ENCODE results near the gene MLLT3. TPM values are rescaled to one million over a fixed set of nuclear protein-coding genes. Genes with fewer than 3 reads are reported as not detected.
A peak's percentile ranks its signal among the peaks of the same experiment; 100 is the strongest.

The MLLT3 gene
- total RNA-seq, 2 experiments from 2014 or later = 70.2 to 74.7 TPM

GRCh38 chr9:20623021-20623747 lies 885 bp upstream of the MLLT3 start:
- H3K27ac Mint-ChIP-seq = peak overlapping the region; percentile 97
- no peaks in the 10 kb centered on the region for H3K27me3 Mint-ChIP-seq
- peaks cover 28% of the 10 kb centered on the region for H3K36me3 Mint-ChIP-seq (ENCODE audit: low read depth)
- H3K4me1 Mint-ChIP-seq = peaks cover 40% of the 10 kb centered on the region
- CTCF ChIA-PET = interaction anchor here (1.0 to 2.0 kb wide), 6 partner anchors 11 to 318 kb away, joined by 3 to 14 read pairs (median 4); no protein-coding TSS in a partner anchor
- POLR2A ChIA-PET = interaction anchor here (0.6 to 1.8 kb wide), 5 partner anchors 19 to 624 kb away, joined by 3 read pairs; no protein-coding TSS in a partner anchor
- H3K9me3 Mint-ChIP-seq = no peaks in the 10 kb centered on the region
- DNase-seq = peak; percentile 72
- peak overlapping the region; percentile 89 for H3K4me3 Mint-ChIP-seq

DNA sequence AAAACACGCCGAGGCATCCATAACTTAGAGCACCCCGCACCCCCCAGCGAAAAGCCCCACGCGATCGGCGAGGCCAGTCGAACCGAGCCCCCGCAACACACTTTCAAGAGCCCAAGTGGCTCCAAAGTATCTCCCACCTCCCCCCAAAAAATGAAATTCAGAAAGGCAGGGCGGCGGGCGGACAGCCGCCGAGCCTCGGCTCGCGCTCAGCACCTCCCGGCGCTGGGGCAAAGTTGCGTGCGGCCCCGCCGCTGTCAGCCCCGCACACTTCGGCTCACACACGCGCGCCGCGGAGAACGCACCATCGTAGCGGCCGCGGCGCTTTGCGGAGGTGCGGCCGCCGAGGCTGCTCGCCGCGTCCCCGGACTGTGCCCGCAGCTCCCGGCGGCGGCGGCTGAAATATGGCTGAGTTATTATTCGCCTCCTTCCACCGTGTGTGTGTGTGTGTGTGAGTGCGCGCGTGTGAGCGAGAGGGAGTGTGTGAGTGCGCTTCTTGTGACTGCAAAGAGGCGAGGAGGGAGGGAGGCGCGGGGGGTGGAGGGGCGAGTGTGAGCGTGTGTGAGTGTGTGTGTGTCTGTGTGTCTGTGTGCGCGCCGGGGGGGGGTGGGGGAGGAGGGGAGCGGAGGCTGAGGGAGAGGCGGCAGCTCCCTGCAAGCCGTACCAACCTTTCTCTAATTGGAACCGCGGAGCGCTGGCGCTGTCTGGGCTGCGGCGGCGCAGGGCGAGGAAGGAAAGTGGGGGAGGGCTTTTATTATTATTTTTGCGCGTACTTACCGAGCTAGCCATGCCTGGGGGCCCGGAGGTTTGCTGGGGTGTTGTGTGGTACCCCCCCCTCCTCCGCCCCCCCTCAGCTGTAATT lies 599 bp downstream of the MLLT3 start:
- Mint-ChIP-seq H3K27ac (peak overlapping the region; percentile 98), H3K9me3 (no peaks in the 10 kb centered on the region), H3K27me3 (no peaks in the 10 kb centered on the region), H3K36me3 (ENCODE audit: low read depth) (peaks cover 36% of the 10 kb centered on the region), H3K4me3 (peak overlapping the region; percentile 89), H3K4me1 (peaks cover 52% of the 10 kb centered on the region)
- POLR2A ChIA-PET = interaction anchor here (0.5 to 1.8 kb wide), 9 partner anchors 17 to 622 kb away, joined by 3 to 12 read pairs (median 3); no protein-coding TSS in a partner anchor
- CTCF ChIA-PET = interaction anchor here (0.6 to 1.7 kb wide), 10 partner anchors 10 to 319 kb away, joined by 3 to 4 read pairs (median 4); partner anchors contain the start of gene FOCAD
- DNase-seq = peak; percentile 78

- peaks cover 42% of the 10 kb centered on the region for H3K36me3 Mint-ChIP-seq (ENCODE audit: low read depth)
- peaks cover 59% of the 10 kb centered on the region for H3K4me1 Mint-ChIP-seq
- H3K27me3 Mint-ChIP-seq = no peaks in the 10 kb centered on the region
- CTCF ChIA-PET = interaction anchor here (1.3 kb wide), 1 partner anchor 16 kb away, joined by 4 read pairs; no protein-coding TSS in a partner anchor
- H3K4me3 Mint-ChIP-seq = peak overlapping the region; percentile 89
- peak overlapping the region; percentile 98 for H3K27ac Mint-ChIP-seq
- POLR2A ChIA-PET = no interaction called here
- no peaks in the 10 kb centered on the region for H3K9me3 Mint-ChIP-seq
- peak; percentile 57 for DNase-seq
Observed at GRCh38 chr9:20620650-20621470, 1.4 kb downstream of the MLLT3 start.

DNA sequence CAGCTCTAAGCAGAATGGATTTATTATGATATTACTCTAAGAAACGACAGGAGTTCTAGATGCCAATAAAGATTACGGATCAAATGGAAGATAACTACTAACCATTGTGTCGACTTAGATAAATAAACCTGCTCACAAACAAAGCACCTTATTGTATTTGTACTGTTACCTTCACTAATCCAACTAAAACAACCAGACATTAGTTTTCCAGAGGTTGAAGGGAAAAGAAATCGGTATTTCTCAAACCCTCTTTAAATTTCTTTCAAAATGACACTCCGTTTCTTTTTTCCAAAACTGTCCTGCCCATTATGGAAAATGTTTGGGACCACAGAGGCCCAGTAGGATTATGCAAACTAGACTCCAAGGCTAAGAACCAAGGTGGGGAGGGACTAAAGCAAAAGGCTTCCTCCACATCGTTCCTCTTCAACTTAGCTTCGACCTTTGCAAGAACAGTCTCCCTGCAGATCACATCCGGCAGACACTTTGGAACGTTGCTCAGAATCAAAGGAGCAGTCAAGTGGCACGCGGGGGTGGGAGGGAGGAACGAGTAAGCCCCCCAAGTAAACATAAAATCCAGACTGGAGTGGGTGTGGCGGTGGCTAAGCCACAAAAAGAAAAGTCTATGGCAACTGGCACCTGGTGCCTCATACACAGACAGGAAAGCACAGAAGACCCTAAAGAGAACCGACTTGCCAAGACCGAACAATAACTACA lies 2.7 kb downstream of the MLLT3 start:
- CTCF ChIA-PET = interaction anchor here (1.0 to 1.6 kb wide), 4 partner anchors 12 to 65 kb away, joined by 3 to 7 read pairs (median 4); partner anchors contain the start of gene FOCAD
- POLR2A ChIA-PET = no interaction called here
- H3K4me3 Mint-ChIP-seq = peak overlapping the region; percentile 89
- peak; percentile 34 for DNase-seq
- H3K36me3 Mint-ChIP-seq (ENCODE audit: low read depth) = peaks cover 52% of the 10 kb centered on the region
- H3K27me3 Mint-ChIP-seq = no peaks in the 10 kb centered on the region
- H3K27ac Mint-ChIP-seq = peak overlapping the region; percentile 86
- H3K9me3 Mint-ChIP-seq = no peaks in the 10 kb centered on the region
- H3K4me1 Mint-ChIP-seq = peaks cover 59% of the 10 kb centered on the region

GRCh38 chr9:20618361-20618802 lies 3.9 kb downstream of the MLLT3 start:
- H3K27me3 Mint-ChIP-seq = no peaks in the 10 kb centered on the region
- H3K27ac Mint-ChIP-seq = no peak overlapping the region
- ChIA-PET POLR2A (no interaction called here), CTCF (interaction anchor here (0.8 to 1.5 kb wide), 3 partner anchors 9 to 375 kb away, joined by 3 to 4 read pairs (median 4); no protein-coding TSS in a partner anchor)
- peaks cover 51% of the 10 kb centered on the region for H3K4me1 Mint-ChIP-seq
- peaks cover 58% of the 10 kb centered on the region for H3K36me3 Mint-ChIP-seq (ENCODE audit: low read depth)
- DNase-seq = no peak
- no peaks in the 10 kb centered on the region for H3K9me3 Mint-ChIP-seq
- peak overlapping the region; percentile 89 for H3K4me3 Mint-ChIP-seq

DNA sequence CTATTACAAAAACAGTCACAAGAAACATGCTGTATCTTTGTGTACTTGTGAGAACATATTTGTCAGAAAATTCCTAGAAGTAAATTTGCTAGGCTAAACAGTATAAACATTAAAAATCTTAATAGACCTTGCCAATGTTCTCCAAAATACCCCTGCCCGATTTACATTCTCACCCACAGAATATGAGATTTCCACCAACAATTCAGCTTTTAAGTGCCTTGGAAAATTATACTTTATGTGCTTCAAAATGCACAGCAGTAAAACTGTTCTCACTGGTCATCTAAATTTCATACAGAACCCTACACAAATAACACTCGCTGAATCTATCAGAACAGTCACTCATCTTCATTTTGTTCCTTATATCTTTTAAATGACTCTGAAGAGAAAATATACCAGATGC lies 5.5 kb downstream of the MLLT3 start:
- H3K4me3 Mint-ChIP-seq = no peak overlapping the region
- peaks cover 64% of the 10 kb centered on the region for H3K4me1 Mint-ChIP-seq
- ChIA-PET POLR2A (no interaction called here), CTCF (interaction anchor here (0.7 kb wide), 1 partner anchor 528 kb away, joined by 3 read pairs; no protein-coding TSS in a partner anchor)
- no peaks in the 10 kb centered on the region for H3K9me3 Mint-ChIP-seq
- peaks cover 65% of the 10 kb centered on the region for H3K36me3 Mint-ChIP-seq (ENCODE audit: low read depth)
- no peaks in the 10 kb centered on the region for H3K27me3 Mint-ChIP-seq
- no peak overlapping the region for H3K27ac Mint-ChIP-seq
- no peak for DNase-seq

DNA sequence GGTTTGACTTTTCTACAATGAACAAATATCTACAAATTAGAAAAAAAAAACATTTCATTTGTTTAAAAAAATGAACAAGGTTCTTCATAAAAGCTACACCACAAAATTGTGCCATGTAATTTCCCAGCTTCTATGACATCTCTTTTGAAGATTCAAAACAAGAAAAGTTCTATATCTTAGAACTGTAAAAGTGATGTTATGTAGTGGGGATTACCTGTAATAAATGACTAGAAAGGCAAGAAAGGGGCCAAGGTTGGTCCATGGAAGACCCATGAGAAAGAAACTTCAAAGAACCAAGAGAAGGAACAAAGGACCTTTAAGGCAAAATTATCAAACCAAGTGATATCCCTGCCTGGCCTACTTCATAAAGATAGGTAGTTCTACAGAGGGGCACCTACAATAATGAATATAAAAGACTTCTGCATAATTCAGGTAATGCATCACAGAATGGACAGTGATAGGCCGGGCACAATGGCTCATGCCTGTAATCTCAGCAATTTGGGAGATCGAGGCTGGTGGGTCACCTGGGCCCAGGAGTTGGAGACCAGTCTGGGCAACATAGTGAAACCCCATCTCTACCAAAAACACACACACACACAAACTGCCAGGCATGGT lies 7.6 kb downstream of the MLLT3 start:
- Mint-ChIP-seq H3K27ac (no peak overlapping the region), H3K27me3 (no peaks in the 10 kb centered on the region), H3K36me3 (ENCODE audit: low read depth) (peaks cover 57% of the 10 kb centered on the region), H3K4me3 (no peak overlapping the region), H3K4me1 (peaks cover 69% of the 10 kb centered on the region), H3K9me3 (no peaks in the 10 kb centered on the region)
- CTCF ChIA-PET = interaction anchor here (1.0 to 1.2 kb wide), 2 partner anchors 10 to 21 kb away, joined by 3 read pairs; no protein-coding TSS in a partner anchor
- no peak for DNase-seq
- POLR2A ChIA-PET = no interaction called here

DNA sequence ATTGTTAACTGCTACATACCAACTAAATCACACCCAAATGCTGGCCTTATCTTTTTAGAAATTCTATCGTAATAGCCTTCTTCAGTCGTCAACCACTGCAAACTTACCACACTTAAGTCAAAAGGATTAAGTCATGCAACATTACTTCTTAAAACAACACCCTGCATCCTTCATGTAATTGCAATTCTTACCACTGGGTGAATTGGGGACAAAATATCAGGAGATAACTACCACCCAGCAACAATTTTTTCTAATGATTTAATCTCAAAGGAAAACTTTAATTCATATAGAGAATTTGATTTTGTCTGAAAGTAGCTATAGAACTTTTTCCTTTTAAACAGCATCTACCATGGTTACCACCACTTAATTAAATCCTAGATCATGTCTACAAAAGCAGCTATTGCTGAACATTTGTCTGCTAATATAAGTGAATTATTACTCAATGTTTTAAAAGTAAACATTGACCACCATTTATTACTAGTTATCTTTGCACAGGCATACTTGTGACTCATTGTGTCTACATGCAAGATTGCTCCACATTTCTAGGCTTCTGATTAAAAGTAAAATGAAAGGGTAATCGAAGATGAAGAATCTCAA lies 10.5 kb downstream of the MLLT3 start:
- H3K4me3 Mint-ChIP-seq = no peak overlapping the region
- H3K27me3 Mint-ChIP-seq = no peaks in the 10 kb centered on the region
- H3K9me3 Mint-ChIP-seq = no peaks in the 10 kb centered on the region
- no peak overlapping the region for H3K27ac Mint-ChIP-seq
- no peak for DNase-seq
- H3K36me3 Mint-ChIP-seq (ENCODE audit: low read depth) = peaks cover 43% of the 10 kb centered on the region
- CTCF ChIA-PET = interaction anchor here (1.0 kb wide), 1 partner anchor 11 kb away, joined by 4 read pairs; the partner anchor contains the start of gene MLLT3
- H3K4me1 Mint-ChIP-seq = peaks cover 63% of the 10 kb centered on the region
- POLR2A ChIA-PET = no interaction called here

DNA sequence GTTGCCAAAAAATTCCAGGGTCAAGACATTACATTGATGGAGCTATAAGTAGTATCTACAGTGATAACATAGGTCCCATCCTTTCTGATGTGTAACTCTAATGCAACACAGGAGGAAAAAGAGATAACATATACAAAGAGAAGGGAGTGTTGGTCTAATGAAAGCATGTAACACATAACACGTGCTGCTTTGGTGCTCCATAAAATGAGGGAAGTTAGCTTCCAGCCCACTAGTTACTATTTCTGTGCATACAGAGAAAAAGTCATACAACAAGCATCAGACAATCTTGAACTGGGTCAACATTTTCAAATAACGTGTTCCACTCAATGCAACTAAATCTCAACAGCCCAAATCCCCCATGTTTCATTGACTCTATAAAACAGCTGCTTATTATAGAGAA lies 11.7 kb downstream of the MLLT3 start:
- POLR2A ChIA-PET = no interaction called here
- Mint-ChIP-seq H3K27ac (no peak overlapping the region), H3K4me3 (no peak overlapping the region), H3K27me3 (no peaks in the 10 kb centered on the region), H3K4me1 (peaks cover 64% of the 10 kb centered on the region), H3K36me3 (ENCODE audit: low read depth) (peaks cover 35% of the 10 kb centered on the region), H3K9me3 (no peaks in the 10 kb centered on the region)
- CTCF ChIA-PET = interaction anchor here (0.6 to 1.8 kb wide), 3 partner anchors 10 to 57 kb away, joined by 3 to 6 read pairs (median 4); no protein-coding TSS in a partner anchor
- no peak for DNase-seq

DNA sequence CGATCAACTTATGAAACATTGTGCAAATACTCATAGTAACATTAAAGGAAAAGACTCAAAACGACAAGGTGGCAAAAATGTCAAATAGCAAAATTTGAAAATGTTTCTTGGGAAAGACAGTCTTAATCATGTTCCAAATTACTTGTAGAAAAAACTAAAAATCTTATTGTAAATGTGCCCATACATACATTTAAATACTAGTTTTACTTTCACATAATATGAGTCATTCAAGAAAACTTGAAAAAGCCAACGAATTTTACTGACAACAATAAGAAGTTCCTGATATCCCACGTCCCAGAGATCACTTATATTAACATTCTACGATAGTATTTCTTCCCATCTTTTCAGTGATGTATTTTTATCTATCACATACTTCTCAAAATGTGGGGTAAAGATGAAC lies 13.7 kb downstream of the MLLT3 start:
- H3K27me3 Mint-ChIP-seq = no peaks in the 10 kb centered on the region
- peaks cover 71% of the 10 kb centered on the region for H3K4me1 Mint-ChIP-seq
- H3K36me3 Mint-ChIP-seq (ENCODE audit: low read depth) = peaks cover 20% of the 10 kb centered on the region
- H3K4me3 Mint-ChIP-seq = no peak overlapping the region
- no peaks in the 10 kb centered on the region for H3K9me3 Mint-ChIP-seq
- DNase-seq = no peak
- POLR2A ChIA-PET = no interaction called here
- H3K27ac Mint-ChIP-seq = no peak overlapping the region
- CTCF ChIA-PET = interaction anchor here (0.7 to 1.8 kb wide), 3 partner anchors 11 to 16 kb away, joined by 4 to 7 read pairs (median 6); partner anchors contain the start of gene MLLT3

GRCh38 chr9:20606652-20607051 lies 15.6 kb downstream of the MLLT3 start:
- H3K9me3 Mint-ChIP-seq = no peaks in the 10 kb centered on the region
- ChIA-PET CTCF (no interaction called here), POLR2A (no interaction called here)
- H3K4me1 Mint-ChIP-seq = peaks cover 72% of the 10 kb centered on the region
- peaks cover 18% of the 10 kb centered on the region for H3K36me3 Mint-ChIP-seq (ENCODE audit: low read depth)
- no peak overlapping the region for H3K27ac Mint-ChIP-seq
- no peak overlapping the region for H3K4me3 Mint-ChIP-seq
- no peaks in the 10 kb centered on the region for H3K27me3 Mint-ChIP-seq
- no peak for DNase-seq

Data from activated CD4-positive, alpha-beta T cell treated with anti-CD3 and anti-CD28 coated beads, Interleukin-2, amount 10 ng/mL, durations not matched to agents 7 days and 5 days (primary cell).